Epidermal melanocyte (primary cell): Measurements from ENCODE around the gene DBT.
"Not testable (repeated sequence)": the region's sequence is repeated elsewhere in the genome, so short reads cannot be mapped to it uniquely, and the experiment has no call there.

Source experiments
- DNase-seq: peaks from one replicate; pipeline ENCODE4 v3.0.0; 2011; ENCODE audit warnings: low spot score; ENCODE audit not compliant: insufficient read length

Gene DBT

GRCh38 chr1:100250807-100251206 lies 1.2 kb upstream of the DBT start:
- no peak for DNase-seq

DNA sequence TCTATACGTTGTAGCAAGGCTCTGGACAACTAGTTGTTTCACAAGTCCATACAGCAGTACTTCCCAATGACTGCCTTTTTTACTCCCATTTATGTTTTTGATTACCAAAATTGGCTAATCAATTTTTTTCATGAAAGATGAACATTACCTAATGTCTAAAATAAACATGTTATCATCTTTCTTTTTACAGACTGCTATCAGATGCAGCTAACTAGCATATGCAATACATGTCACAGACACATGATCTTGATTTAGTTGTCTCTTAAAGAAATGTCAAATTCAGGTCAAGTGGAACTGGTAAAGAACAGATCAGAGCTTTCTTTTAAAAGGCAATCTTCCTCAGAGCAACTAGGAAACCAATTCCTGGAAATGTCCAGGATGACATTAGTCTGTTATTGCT lies 630 bp upstream of the DBT start:
- no peak for DNase-seq

- no peak for DNase-seq
Measured at GRCh38 chr1:100249155-100249536, 488 bp downstream of the DBT start.

- DNase-seq: no peak
Measured at GRCh38 chr1:100246738-100247137, 2.9 kb downstream of the DBT start.

- DNase-seq: no peak
Measured at GRCh38 chr1:100240631-100241030, 9.0 kb downstream of the DBT start.

DNA sequence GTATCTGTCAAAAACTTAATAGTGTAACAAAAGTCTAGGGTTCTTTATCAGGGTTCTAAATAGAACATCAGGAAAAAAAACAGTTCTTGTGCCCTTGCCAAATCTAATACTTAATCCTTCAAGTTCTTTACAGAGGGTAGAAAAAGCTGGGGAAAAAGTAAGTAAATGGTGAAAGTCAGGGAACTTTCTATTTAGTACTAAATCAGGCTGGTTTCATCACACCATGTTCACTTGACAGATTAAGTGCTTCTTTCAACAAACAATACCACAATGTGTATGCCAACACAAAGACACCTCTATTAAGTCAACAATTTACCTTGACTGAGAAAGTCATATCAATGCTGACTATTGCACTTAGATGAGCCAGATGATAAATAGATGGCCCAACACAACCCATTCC lies 9.7 kb downstream of the DBT start:
- no peak for DNase-seq

- DNase-seq: no peak
Measured at GRCh38 chr1:100237091-100237490, 12.5 kb downstream of the DBT start.

- DNase-seq: no peak
Measured at GRCh38 chr1:100234432-100234831, 15.2 kb downstream of the DBT start.

- DNase-seq: not testable (repeated sequence)
Measured at GRCh38 chr1:100233566-100233965, 16.1 kb downstream of the DBT start.

DNA sequence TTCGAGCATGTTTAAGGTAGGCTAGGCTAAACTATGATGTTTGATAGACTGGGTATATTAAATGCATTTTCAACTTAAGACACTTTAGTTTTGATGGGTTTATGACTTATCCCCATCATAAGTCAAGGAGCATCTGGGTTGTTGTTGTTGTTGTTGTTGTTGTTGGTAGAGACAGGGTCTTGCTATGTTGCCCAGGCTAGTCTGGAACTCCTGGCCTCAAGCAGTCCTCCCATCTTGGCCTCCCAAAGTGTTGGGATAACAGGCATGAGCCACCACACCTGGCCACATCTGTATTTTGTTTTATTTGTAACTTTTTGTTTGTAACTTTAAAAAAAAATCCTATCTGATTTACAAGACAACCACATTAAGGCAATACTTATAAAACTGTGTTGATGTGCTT lies 17.5 kb downstream of the DBT start:
- no peak for DNase-seq

DNA sequence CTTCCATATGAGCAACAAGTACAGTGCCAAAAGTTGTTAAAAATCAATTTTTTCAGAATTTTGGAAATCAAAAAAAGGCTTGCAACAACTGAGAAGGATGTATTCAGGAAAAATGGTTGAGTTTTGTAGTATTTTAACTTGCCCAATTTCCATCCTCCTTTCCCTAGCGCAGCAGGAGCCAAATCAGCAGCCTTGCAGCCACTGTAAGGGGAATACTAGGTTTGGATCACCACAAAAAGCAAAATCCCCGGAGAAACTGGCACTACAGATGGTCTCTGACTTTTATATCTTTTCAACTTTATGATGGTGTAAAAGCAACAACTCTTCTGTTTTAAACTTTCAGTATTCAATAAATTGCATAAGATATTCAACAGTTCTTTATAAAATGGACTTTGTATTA lies 17.9 kb downstream of the DBT start:
- DNase-seq: no peak

GRCh38 chr1:100230765-100231164 lies 18.9 kb downstream of the DBT start:
- DNase-seq: no peak

- DNase-seq: no peak
Measured at GRCh38 chr1:100229681-100230443, 19.8 kb downstream of the DBT start.

DNA sequence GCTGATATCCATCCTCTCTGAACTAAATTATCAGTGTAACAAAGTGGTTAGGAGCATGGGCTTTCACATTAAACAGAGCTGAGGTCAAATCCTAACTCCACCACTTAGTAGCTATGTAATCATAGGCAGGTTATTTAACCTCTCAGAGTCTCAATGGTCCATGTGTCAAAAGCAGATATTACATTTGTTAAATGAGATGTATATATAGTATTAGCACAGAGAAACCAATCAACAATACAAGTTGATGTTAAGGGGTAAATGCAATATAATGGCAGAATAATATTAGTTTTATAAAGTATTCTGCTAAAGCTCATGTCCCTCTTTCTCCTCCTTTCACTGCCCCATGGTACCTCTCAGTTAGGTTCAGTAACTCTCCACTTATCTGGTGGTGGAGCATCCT lies 27.2 kb downstream of the DBT start:
- DNase-seq: no peak

GRCh38 chr1:100219883-100220282 lies 29.8 kb downstream of the DBT start:
- DNase-seq: no peak

- DNase-seq: no peak
Measured at GRCh38 chr1:100219457-100219856, 30.2 kb downstream of the DBT start.

DNA sequence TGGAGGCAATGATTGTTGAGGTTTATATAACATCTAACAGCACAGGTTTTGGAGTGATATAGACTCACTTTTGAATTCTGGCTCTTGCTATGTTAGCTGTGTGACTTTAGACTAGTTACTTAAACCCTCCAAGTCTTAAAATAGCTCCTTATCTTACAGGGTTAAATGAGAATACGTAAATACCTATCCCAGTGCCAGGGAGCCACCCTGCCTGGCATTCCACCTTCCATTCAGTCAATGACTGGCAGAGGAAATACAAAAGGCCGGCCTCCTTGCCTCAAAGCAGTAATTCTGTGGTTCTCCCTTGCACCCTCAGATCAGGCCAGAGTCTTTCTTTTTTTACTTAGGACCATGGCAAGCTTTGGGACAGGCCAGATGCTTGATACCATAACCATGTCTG lies 31.8 kb downstream of the DBT start:
- no peak for DNase-seq

DNA sequence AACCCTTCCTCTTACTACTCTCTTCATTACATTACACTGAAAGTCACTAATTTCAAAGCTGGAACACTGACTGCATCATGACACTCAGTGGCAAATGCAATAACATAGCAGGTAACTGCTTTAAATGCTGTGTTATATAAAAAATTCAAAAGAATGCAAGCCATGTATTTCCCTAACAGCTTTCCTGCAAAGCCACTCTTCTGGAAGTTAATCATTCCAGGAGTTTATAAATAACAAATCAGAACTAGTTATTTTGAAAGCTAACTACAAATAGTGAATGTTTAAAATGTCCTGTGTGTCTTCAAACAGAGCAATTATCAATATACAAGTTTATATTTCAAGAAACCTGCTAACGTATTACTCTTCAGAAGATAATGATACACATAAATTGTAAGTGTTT lies 34.5 kb downstream of the DBT start:
- no peak for DNase-seq

GRCh38 chr1:100213141-100213540 lies 36.5 kb downstream of the DBT start:
- no peak for DNase-seq

DNA sequence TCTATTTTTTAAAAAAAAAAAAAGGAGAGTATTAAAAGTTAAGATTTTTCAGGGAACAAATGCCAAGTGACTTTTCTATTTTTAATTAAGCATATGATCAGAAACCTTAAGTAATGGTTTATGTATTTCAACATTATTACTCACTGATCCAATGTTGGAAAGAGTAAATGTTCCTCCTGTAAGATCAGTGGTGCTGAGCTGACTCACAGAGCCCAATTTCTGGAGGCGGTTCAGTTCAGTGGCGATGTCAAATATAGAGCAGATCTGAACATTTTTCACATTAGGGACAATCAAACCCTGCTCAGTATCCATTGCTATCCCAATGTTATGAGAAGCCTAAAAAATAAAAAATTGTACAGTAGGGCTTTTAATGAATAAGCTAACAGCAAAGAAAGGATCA lies 43.3 kb downstream of the DBT start:
- no peak for DNase-seq

GRCh38 chr1:100205593-100205992 lies 44.0 kb downstream of the DBT start:
- DNase-seq: not testable (repeated sequence)

GRCh38 chr1:100205103-100205502 lies 44.5 kb downstream of the DBT start:
- DNase-seq: not testable (repeated sequence)

- not testable (repeated sequence) for DNase-seq
Measured at GRCh38 chr1:100202703-100203102, 46.9 kb downstream of the DBT start.

- not testable (repeated sequence) for DNase-seq
Measured at GRCh38 chr1:100200060-100200459, 49.6 kb downstream of the DBT start.
